D721Med (cell line): ENCODE measurements around the gene MBD5.

Experiments used
- DNase-seq: peaks from one replicate; pipeline ENCODE4 v3.0.0; 2011; ENCODE audit warnings: low spot score; ENCODE audit not compliant: insufficient read length
- FAIRE-seq: peaks from 2 replicates; lab custom pipeline; 2011; peaks lifted over from hg19 to GRCh38; lab: Jason Lieb, UNC
- TF ChIP-seq, protein P1 (sequence below): IDR thresholded peaks from 2 replicates; pipeline ENCODE4 v1.5.1; 2012; ENCODE audit warnings: mild to moderate bottlenecking, control low read depth; ENCODE audit not compliant: insufficient read depth; ENCODE audit errors: missing control alignments

MBD5 gene

DNA sequence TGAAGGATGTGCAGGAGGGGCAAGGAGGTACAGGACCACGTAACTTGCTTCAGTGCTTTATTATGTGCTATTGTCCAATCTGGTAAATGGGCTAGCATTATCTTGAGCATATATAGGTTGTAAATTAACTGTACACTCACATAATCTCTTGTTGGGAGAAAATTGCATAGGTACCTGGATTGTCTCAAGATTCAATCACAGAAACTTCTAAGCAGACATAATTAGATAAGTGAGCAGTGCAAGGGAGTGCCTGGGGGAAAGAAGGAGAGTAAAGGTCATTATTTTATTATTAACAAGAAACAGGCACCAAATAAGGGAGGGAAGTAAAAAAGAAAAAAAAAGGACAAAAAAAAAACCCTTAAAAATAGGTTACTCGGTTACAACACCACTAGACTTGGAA, 186.2 kb downstream of the MBD5 start:
- FAIRE-seq (no peak), DNase-seq (no peak)

DNA sequence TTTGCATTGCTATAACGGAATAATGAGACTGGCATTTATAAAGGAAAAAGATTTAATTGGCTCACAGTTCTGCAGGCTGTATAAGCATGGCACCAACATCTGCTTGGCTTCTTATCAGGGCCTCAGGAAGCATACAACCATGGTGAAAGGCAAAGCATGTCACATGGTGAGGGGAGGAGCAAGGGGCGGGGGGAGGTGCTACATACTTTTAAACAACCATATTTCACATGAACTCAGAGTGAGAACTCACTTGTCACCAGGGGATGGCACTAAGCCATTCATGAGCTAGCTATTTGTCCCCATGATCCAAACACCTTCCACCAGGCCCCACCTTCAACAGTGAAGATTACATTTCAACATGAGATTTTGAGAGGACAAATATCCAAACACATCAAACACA, 188.7 kb downstream of the MBD5 start:
- no peak for DNase-seq
- no peak for FAIRE-seq
- TF ChIP-seq, protein P1, sequence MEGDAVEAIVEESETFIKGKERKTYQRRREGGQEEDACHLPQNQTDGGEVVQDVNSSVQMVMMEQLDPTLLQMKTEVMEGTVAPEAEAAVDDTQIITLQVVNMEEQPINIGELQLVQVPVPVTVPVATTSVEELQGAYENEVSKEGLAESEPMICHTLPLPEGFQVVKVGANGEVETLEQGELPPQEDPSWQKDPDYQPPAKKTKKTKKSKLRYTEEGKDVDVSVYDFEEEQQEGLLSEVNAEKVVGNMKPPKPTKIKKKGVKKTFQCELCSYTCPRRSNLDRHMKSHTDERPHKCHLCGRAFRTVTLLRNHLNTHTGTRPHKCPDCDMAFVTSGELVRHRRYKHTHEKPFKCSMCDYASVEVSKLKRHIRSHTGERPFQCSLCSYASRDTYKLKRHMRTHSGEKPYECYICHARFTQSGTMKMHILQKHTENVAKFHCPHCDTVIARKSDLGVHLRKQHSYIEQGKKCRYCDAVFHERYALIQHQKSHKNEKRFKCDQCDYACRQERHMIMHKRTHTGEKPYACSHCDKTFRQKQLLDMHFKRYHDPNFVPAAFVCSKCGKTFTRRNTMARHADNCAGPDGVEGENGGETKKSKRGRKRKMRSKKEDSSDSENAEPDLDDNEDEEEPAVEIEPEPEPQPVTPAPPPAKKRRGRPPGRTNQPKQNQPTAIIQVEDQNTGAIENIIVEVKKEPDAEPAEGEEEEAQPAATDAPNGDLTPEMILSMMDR = no peak

More for the DNA sequence above, 186.2 kb downstream of the MBD5 start:
- TF ChIP-seq, protein P1 = no peak

DNA sequence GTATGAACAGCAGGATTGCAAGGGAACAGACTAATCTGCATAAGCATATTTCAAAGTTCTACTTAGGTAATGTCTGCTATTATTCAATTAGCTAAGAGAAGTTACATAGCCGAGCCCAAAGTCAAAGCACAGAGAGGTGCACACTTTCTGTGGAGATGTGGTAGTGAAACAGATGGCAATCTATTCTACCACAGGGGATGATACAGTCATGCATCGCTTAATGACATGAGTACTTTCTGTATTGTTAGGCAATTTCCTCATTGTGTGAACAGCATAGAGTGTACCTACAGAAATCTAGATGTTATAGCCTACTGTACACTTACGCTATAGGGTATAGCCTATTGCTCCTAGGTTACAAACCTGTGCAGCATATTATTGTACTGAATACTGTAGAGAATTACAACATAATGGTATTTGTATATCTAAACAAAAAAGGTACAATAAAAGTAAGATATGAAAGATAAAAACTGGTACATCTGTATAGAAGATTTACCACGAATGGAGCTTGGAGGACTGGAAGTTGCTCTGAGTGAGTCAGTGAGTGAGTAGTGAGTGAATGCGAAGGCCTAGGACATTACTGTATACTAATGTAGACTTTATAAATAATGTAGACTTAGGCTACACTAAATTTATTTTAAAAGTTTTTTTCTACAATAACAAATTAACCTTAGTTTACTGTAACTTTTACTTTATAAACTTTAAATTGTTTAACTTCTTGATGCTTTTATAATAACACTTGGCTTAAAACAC, 197.6 kb downstream of the MBD5 start:
- DNase-seq (no peak), FAIRE-seq (no peak)
- TF ChIP-seq, protein P1 = no peak

DNA sequence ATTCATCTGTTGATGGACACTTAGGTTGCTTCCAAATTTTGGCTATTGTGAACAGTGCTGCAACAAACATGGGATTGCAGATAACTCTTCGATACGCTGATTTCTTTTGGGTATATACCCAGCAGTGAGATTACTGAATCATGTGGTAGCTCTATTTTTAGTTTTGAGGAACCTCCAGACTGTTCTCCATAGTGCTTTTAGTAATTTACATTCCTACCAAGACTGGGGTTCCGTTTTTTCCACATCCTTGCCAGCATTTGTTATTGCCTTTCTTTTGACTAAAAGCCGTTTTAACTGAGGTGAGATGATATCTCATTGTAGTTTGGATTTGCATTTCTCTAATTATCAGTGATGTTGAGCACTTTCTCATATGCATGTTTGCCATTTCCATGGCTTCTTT, 200.3 kb downstream of the MBD5 start:
- no peak for DNase-seq
- FAIRE-seq = no peak
- TF ChIP-seq, protein P1 = no peak

DNA sequence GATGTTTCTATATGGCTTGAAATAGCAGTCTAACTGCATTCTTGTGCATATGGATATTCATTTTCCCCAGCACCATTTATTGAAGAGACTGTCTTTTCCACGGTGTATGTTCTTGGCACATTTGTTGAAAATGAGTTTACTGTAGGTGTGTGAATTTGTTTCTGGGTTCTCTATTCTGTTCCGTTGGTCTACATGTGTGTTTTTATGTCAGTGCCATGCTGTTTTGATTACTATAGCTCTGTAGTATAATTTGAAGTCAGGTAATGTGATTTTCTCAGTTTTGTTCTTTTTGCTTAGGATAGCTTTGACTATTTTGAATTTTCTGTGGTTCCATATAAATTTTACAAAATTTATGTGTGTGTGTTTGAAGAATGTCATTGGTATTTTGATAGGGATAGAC, 201.0 kb downstream of the MBD5 start:
- DNase-seq (no peak), FAIRE-seq (no peak)
- TF ChIP-seq, protein P1 = no peak

DNA sequence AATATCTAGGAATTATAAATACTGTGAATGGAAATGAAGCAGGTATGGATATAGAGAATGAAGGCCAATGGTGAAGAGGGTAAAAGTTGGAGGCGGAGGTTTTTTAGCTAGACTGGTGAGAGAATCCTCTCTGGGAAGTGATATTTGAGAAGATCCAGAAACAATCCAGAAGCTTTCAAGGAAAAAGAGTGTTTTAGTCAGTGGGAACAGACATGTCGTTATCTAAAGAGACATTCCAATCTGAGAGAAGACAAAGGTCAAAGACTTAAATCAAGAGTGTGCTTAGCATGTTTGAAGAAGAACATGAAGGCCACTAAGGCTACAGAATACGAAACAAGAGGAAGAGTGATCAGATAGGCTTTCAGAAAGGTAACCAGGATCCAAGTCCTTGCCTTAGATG, 211.0 kb downstream of the MBD5 start:
- no peak for FAIRE-seq
- TF ChIP-seq, protein P1 = no peak

DNA sequence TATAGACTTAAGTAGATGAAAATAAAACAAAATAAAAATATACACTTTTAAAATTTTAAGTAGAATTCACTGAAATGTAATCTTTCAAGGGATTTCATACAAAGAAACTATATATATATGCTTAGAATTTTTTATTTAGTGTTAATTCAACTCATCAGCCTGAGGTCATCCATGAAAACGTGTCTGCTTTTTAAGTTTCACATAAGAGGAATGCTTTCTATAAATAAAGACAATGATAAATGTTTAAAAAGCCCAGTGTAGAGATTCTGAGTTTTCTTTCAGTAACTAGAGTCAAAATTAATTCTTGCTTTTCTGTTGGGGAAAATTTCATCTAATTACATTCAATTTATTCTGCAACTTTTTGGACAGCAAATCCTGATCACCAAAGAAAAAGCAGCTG, 213.3 kb downstream of the MBD5 start:
- TF ChIP-seq, protein P1 = no peak
- no peak for FAIRE-seq
- no peak for DNase-seq

More for the DNA sequence above, 211.0 kb downstream of the MBD5 start:
- DNase-seq = no peak
